Frontal cortex (tissue), 4 donors: ENCODE results near the gene MAML3. TPM values are rescaled to one million over a fixed set of nuclear protein-coding genes. Genes with fewer than 3 reads are reported as not detected.

Experiments
- DNase-seq, 2 donors: peaks; one replicate each; pipeline ENCODE4 v3.0.0; 2012; ENCODE audit warnings: low spot score in 2 of 2
- FAIRE-seq: peaks from 2 replicates; lab custom pipeline; 2012; peaks lifted over from hg19 to GRCh38; lab: Jason Lieb, UNC
- total RNA-seq: library from RNA; depleted of rRNA; stranded (reverse); fragments of >200 nt; gene quantifications from one replicate; pipeline ENCODE4 v1.2.3, GENCODE V29; 2014
- donor health status: control.
- donor health status: control.
- donor health status: control.

MAML3 gene
- total RNA-seq, 1 donor from 2014 or later: 7.7 TPM

GRCh38 chr4:140052050-140052449 is 101.9 kb downstream of the MAML3 start:
- FAIRE-seq: no peak
- no peak for DNase-seq

GRCh38 chr4:140049849-140050637 is 103.9 kb downstream of the MAML3 start:
- no peak for FAIRE-seq

DNA sequence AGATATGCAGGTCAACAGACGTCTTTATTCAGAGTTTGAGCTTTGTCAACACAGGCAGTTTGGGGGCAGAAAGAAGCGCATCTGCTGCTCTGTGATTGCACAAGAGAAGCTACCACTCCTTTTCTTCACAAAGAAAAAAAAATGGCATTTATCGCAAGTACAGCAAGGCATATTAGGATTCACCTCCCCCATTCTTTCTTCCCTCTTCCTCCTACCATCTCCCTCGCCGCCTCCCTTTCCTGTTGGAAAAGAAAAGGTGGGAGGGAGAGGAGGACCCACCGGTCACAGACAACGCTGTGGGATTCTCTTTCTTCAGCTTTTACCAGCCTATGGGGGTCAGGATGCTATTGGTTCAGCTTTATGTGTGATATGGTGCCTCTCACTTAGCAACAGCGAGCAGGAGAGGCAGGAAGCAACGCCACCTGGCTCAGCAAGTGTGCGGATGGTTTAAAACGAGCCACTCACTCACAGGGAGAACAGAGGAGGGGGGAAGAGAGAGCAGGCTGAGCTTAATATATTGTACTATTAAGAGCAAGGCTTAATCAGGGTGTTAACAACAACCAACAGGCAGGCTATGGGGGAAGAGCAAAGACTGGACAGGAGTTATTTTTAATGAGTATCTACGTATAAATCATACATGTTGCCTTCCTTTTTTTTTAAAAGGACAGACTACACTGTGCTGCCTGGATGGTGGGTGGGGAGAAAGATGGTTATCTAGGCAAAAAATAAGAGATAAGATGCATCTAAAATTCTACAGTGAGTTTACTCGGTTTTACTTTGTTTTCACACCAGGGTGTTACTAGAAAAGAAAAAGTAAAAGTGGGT is 104.7 kb downstream of the MAML3 start:
- peak in 1 of 2 donors; percentile 22 for DNase-seq
- FAIRE-seq: no peak

More at GRCh38 chr4:140049849-140050637, 103.9 kb downstream of the MAML3 start:
- DNase-seq: no peak

DNA sequence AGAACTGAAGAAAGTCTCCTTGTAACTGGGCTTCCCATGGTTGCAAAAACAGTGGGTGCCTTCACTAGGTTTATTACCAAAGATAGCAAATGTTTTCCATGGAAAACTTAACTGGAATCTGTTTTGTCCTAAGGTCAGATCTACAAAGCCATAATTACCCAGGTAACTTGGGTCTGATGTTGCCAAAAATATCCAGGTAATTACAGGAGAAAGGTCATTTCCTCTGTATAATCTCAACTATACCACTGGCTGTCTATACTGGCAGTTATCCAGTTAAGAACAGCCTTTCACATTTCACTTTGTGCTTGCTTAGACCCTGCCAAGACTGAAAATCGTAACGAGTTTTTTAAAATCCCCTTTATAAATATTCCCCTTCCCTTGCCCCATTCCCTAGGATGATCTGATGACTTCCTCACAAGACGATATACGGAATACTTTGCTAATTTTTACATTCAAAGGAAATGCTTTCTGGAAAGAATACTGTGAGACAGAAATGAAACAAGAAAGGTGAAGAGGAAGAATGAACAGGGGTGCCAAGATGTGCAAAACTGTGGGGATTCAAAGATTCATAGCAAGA is 105.5 kb downstream of the MAML3 start:
- DNase-seq (no peak), FAIRE-seq (no peak)

- DNase-seq: no peak
Measured at GRCh38 chr4:140047786-140048185, 106.2 kb downstream of the MAML3 start.

GRCh38 chr4:140047017-140047640 is 106.9 kb downstream of the MAML3 start:
- FAIRE-seq (no peak), DNase-seq (no peak)

More at GRCh38 chr4:140047786-140048185, 106.2 kb downstream of the MAML3 start:
- FAIRE-seq: no peak

DNA sequence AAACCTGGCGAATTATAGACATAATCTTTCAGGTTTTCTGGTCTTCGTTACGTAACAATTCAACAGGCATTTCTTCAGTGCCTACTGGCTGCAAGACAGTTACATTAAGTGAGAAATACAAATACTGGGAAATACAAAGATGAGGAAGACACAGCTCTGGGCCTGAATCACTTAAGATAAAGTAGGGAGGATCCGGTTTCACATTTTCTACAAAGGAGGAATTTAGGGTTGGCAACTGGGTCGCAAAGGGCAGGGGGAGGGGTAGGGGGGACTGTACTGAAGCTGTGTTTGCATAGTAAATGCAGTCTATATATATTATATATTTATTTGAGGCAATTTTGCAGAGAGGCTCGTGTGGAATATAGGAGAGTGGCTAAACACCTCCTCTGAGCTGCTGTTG is 107.4 kb downstream of the MAML3 start:
- FAIRE-seq: no peak
- no peak for DNase-seq

DNA sequence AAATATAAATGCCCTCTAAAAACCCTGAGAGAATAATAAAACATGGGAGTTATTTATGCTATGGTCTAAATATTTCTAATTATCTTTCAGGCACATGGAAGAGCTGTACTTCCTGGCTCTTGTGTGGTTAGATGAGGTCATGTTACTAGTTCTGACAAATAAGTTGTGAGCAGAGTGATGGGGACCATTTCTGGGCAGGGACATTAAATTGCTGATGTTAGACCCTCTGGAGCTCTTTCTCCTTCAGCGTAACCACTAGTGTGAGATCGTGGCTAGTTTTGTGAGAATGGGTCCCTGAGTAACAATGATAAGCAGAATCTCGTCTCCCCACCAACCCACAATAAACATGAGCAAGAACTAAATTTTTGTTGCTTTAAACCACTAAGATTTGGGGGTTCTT is 108.0 kb downstream of the MAML3 start:
- FAIRE-seq (no peak), DNase-seq (no peak)

GRCh38 chr4:140044337-140044902 is 109.6 kb downstream of the MAML3 start:
- no peak for FAIRE-seq
- DNase-seq: no peak

DNA sequence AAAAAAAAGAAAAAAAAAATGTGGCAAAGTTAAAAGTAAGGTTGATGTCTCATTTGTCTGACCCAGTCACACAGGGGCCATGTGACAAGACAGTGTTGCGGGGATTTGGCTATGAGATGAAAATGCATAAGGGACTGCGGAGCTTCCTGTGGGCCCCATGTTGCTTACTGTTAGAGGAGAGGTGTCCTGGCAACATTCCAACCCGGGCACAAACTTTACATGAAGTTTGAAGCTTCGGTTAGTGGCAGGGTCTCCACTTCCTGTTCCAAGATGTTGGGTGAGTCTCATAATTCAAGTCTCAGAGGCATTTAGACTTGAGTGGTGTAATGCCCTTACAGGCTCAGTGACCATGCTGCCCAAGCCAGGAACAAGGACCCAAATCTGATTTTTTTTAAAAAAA is 111.3 kb downstream of the MAML3 start:
- DNase-seq: no peak
- FAIRE-seq: no peak

- FAIRE-seq: no peak
Measured at GRCh38 chr4:140038031-140038533, 115.9 kb downstream of the MAML3 start.

DNA sequence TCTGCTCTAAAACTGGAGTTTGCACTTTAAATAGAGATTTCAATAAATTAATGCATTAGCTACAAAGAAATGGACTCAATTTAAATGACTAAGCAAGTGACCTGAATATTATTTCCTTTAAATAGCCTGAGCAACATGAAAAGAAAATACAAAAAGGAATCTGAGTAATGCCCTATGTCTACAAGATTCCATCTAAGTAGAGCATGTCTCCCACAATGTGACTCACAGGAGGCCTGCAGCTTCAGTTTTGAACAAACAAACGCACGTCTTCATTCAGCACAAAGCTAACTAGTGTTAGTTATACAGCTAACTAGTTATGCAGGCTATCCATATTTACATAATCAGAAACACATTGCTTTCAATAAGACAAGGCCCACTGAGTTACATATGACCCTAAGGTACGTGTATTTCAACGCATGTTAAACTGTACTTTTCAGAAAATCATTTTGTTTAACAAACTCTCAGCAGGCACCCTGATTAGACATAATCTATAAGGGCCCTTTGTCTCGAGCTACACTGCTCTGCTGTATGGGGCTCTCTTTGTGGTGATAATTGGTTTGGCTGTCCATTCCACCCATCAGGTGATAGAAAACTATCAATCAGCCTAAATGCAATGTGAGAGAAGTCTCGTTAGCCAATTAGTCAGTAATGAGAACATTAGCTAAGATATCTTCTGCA is 116.5 kb downstream of the MAML3 start:
- FAIRE-seq: no peak
- no peak for DNase-seq

More at GRCh38 chr4:140038031-140038533, 115.9 kb downstream of the MAML3 start:
- no peak for DNase-seq

- DNase-seq: no peak
- no peak for FAIRE-seq
Measured at GRCh38 chr4:140031706-140032105, 122.3 kb downstream of the MAML3 start.

- FAIRE-seq (no peak), DNase-seq (no peak)
Measured at GRCh38 chr4:140031061-140031460, 122.9 kb downstream of the MAML3 start.

DNA sequence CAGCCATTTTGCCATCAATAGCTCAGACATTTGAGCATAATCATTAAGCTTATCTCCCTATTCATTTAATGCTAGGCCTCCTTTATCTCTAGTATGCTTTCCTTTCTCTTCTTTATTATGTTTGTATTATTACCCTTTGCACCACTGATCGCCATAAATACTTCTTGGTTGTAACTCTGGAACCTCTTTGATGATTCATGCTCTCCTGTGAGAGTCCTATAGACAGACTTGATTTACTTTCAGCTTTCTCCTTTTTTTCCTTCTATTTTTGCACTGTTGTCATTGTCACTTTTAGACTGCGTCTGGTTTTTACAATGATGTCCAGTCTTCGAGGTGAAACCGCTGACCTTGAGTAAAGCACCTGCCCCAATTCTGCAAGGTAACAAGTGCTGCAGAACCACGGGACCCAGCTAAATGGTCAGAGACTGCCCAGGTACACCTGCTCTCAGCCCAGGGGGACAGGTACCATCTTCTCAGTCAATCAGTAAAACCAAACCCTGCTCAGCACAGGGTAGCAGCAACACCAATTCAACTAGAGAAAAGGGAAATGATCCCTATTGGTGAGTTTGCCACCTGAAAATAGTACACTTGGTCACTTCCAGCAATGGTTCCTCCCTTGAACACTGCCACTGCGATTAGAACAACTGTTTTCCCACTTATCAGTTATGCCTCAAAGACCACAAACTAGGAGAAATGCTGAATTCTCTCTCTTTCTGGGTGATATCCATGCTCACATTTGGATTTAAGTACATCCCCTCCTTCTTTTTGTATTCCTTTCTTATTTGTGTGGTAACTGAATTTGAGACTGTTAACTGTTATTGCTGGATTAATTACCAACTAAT is 125.1 kb downstream of the MAML3 start:
- DNase-seq: no peak
- FAIRE-seq: no peak

DNA sequence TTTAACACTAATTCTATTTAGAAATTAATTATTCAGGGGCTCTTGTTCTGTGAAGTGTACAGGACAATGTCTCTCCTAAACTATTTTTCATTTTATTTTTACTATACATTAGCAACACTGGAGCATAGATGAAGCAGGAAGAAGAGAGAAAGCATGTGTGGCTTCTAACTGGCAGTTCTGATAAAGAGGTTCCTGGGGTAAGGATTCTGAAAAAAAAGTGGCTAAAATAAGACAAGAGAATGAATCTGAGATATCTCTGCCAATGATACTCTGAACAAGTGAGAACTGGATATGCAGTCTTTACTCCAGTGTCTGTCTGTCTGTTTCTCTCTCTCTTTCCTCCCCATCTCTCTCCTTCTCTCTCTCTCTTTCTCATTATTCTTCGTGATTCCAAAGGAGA is 125.9 kb downstream of the MAML3 start:
- DNase-seq: no peak
- FAIRE-seq: no peak

GRCh38 chr4:140027101-140027500 is 126.9 kb downstream of the MAML3 start:
- FAIRE-seq (no peak), DNase-seq (no peak)

- no peak for FAIRE-seq
- DNase-seq: no peak
Measured at GRCh38 chr4:140025470-140025869, 128.5 kb downstream of the MAML3 start.
